Fibroblast of lung (primary cell): ENCODE data around the gene C16orf89. TPM values are rescaled to one million over a fixed set of nuclear protein-coding genes. Genes with fewer than 3 reads are reported as not detected.

Experiments
- DNase-seq, 2 donors: peaks; one replicate each; pipeline versions ENCODE4 v3.0.0 to v3.0.0-alpha.2; 2010; ENCODE audit warnings: low read depth in 2 of 2
- H2AFZ ChIP-seq: 2 replicates; pipeline ENCODE4 v1.5.1; 2012; ENCODE audit warnings: low read length, control low read depth, inconsistent platforms
- H3K27ac ChIP-seq: 2 replicates; pipeline ENCODE4 v1.5.1; 2011; ENCODE audit warnings: low read length, control low read depth; ENCODE audit not compliant: insufficient read depth
- H3K27me3 ChIP-seq: 2 replicates; pipeline ENCODE4 v1.5.1; 2011; ENCODE audit warnings: mild to moderate bottlenecking, low read length; ENCODE audit not compliant: control insufficient read depth, insufficient read depth
- H3K36me3 ChIP-seq: 2 replicates; pipeline ENCODE4 v1.5.1; 2011; ENCODE audit warnings: low read length; ENCODE audit not compliant: control insufficient read depth, insufficient read depth
- H3K4me1 ChIP-seq: 2 replicates; pipeline ENCODE4 v1.5.1; 2011; ENCODE audit warnings: low read length; ENCODE audit not compliant: control insufficient read depth, insufficient read depth; ENCODE audit errors: extremely low read depth
- H3K4me2 ChIP-seq: 2 replicates; pipeline ENCODE4 v1.5.1; 2011; ENCODE audit warnings: low read length, control low read depth; ENCODE audit not compliant: insufficient read depth; ENCODE audit errors: extremely low read depth
- H3K4me3 ChIP-seq, 4 experiments: fragments of 200-600 bp in 1 of 4; sonication (generic) in 1 of 4; replicated peaks in 1 of 4; 2 replicates each; pipeline ENCODE4 v1.5.1; 2011 to 2016; ENCODE audit warnings: low read length in 4 of 4, low read depth in 3 of 4, mild to moderate bottlenecking in 3 of 4, control low read depth in 2 of 4, inconsistent platforms in 1 of 4, mixed read lengths in 1 of 4; ENCODE audit not compliant: insufficient read depth in 1 of 4; ENCODE audit errors: control extremely low read depth in 1 of 4
- H3K79me2 ChIP-seq: 2 replicates; pipeline ENCODE4 v1.5.1; 2012; ENCODE audit warnings: mild to moderate bottlenecking, low read length, inconsistent platforms; ENCODE audit not compliant: control insufficient read depth, insufficient read depth
- H3K9ac ChIP-seq: 2 replicates; pipeline ENCODE4 v1.5.1; 2011; ENCODE audit warnings: mild to moderate bottlenecking, low read length, control low read depth; ENCODE audit not compliant: insufficient read depth
- H3K9me3 ChIP-seq: 2 replicates; pipeline ENCODE4 v1.5.1; 2012; ENCODE audit warnings: low read depth, low read length; ENCODE audit not compliant: control insufficient read depth, insufficient read depth
- H4K20me1 ChIP-seq: 2 replicates; pipeline ENCODE4 v1.5.1; 2011; ENCODE audit warnings: low read length; ENCODE audit not compliant: control insufficient read depth, insufficient read depth; ENCODE audit errors: extremely low read depth
- CTCF ChIP-seq, 2 donors: IDR thresholded peaks in 1 of 2; conservative IDR thresholded peaks in 1 of 2; 1 replicate in 1 of 2; 2 replicates in 1 of 2; pipeline ENCODE4 v1.5.1; 2011 to 2012; ENCODE audit warnings: low read length in 2 of 2, control low read depth in 1 of 2, inconsistent platforms in 1 of 2, low read depth in 1 of 2, mild to moderate bottlenecking in 1 of 2
- EZH2 ChIP-seq: IDR thresholded peaks from 2 replicates; pipeline ENCODE4 v1.5.1; 2012; ENCODE audit warnings: low read length, control low read depth, mild to moderate bottlenecking; ENCODE audit errors: missing control alignments
- polyA plus RNA-seq, 2 donors: library from polyadenylated mRNA; depleted of rRNA in 1 of 2; stranded (reverse) in 1 of 2; unstranded in 1 of 2; fragments of >200 nt; gene quantifications; 2 replicates each; pipeline ENCODE4 v1.2.1, GENCODE V29; 2011 to 2012; ENCODE audit warnings: missing spikeins in 1 of 2
- total RNA-seq: library from RNA; depleted of rRNA; stranded (reverse); fragments of >200 nt; gene quantifications from 2 replicates; pipeline ENCODE4 v1.2.1, GENCODE V29; 2014

The C16orf89 gene
- total and polyA plus RNA-seq, 2 donors (not counting 1 experiment from before 2014, with no cell fraction given) = 0.53 to 5.9 TPM

GRCh38 chr16:5001571-5001970 is 64.2 kb downstream of the C16orf89 start:
- no peaks in the 10 kb centered on the region for H3K27me3 ChIP-seq
- no peak overlapping the region for H3K9ac ChIP-seq
- TF ChIP-seq EZH2 = no peak
- no peak for TF ChIP-seq CTCF (conservative IDR thresholded peaks at IDR 0.05 in 1 of 2, IDR thresholded peaks at IDR 0.05 in 1 of 2; ENCODE audit: low read depth in 1 of 2, low read length in 2 of 2)
- no peak overlapping the region for H3K27ac ChIP-seq
- H3K79me2 ChIP-seq = no peaks in the 10 kb centered on the region
- no peaks in the 10 kb centered on the region for H3K9me3 ChIP-seq
- H3K4me1 ChIP-seq = no peaks in the 10 kb centered on the region
- no peaks in the 10 kb centered on the region for H4K20me1 ChIP-seq
- no peaks in the 10 kb centered on the region for H3K36me3 ChIP-seq
- H3K4me3 ChIP-seq = no peak overlapping the region
- no peak for DNase-seq
- no peak overlapping the region for H2AFZ ChIP-seq
- no peak overlapping the region for H3K4me2 ChIP-seq

DNA sequence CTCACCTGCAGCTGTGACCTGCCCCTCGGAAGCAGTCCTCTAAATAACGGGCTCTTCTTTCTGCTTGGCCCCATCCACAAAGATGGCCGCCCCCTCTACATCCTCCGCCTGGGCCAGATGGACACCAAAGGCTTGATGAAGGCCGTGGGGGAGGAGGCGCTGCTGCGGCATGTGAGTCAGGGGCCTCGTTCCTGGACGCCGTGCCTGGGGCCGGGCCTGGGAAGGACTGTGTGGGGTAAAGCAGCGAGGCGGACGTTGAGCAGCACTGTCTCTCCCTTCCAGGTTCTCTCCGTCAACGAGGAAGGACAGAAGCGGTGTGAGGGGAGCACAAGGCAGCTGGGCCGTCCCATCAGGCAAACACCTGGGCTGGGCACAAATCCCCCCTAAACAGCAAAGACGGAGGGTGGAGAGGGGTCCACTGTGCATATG is 65.2 kb downstream of the C16orf89 start:
- Histone ChIP-seq H3K79me2 (no peaks in the 10 kb centered on the region), H3K4me2 (no peak overlapping the region), H2AFZ (no peak overlapping the region), H3K27me3 (no peaks in the 10 kb centered on the region), H4K20me1 (no peaks in the 10 kb centered on the region), H3K27ac (no peak overlapping the region), H3K9me3 (no peaks in the 10 kb centered on the region), H3K9ac (no peak overlapping the region), H3K36me3 (no peaks in the 10 kb centered on the region), H3K4me1 (no peaks in the 10 kb centered on the region), H3K4me3 (no peak overlapping the region)
- TF ChIP-seq EZH2 = no peak
- TF ChIP-seq CTCF (conservative IDR thresholded peaks at IDR 0.05 in 1 of 2, IDR thresholded peaks at IDR 0.05 in 1 of 2; ENCODE audit: low read depth in 1 of 2, low read length in 2 of 2) = no peak
- no peak for DNase-seq

- H3K9me3 ChIP-seq = no peaks in the 10 kb centered on the region
- no peaks in the 10 kb centered on the region for H3K36me3 ChIP-seq
- no peak for DNase-seq
- TF ChIP-seq CTCF (conservative IDR thresholded peaks at IDR 0.05 in 1 of 2, IDR thresholded peaks at IDR 0.05 in 1 of 2; ENCODE audit: low read depth in 1 of 2, low read length in 2 of 2) (no peak), EZH2 (no peak)
- no peak overlapping the region for H3K4me3 ChIP-seq
- no peak overlapping the region for H3K27ac ChIP-seq
- H3K4me2 ChIP-seq = no peak overlapping the region
- no peaks in the 10 kb centered on the region for H3K4me1 ChIP-seq
- no peak overlapping the region for H2AFZ ChIP-seq
- H3K9ac ChIP-seq = no peak overlapping the region
- no peaks in the 10 kb centered on the region for H3K79me2 ChIP-seq
- H3K27me3 ChIP-seq = no peaks in the 10 kb centered on the region
- H4K20me1 ChIP-seq = no peaks in the 10 kb centered on the region
Observed at GRCh38 chr16:4994719-4995434, 70.9 kb downstream of the C16orf89 start.

Other genes with a start within 250 kb of the C16orf89 start
- 39.6 and 40.8 TPM in 2 replicates for gene GLYR1, start 218.7 kb downstream of the C16orf89 start, total RNA-seq
- 28.6 and 42.2 TPM in 2 replicates for gene GLYR1, start 218.7 kb downstream of the C16orf89 start, polyA plus RNA-seq
- 19.5 and 21.1 TPM in 2 replicates for gene UBN1, start 218.5 kb downstream of the C16orf89 start, total RNA-seq
- 13.6 and 15.3 TPM in 2 replicates for gene UBN1, start 218.5 kb downstream of the C16orf89 start, polyA plus RNA-seq
- gene PPL, start 128.8 kb downstream of the C16orf89 start, total RNA-seq = 43.7 and 50.5 TPM in 2 replicates
- 3.3 and 5.0 TPM in 2 replicates for gene PPL, start 128.8 kb downstream of the C16orf89 start, polyA plus RNA-seq
- gene SEC14L5, start 107.6 kb downstream of the C16orf89 start, total RNA-seq = 0.77 and 0.99 TPM in 2 replicates
- gene SEC14L5, start 107.6 kb downstream of the C16orf89 start, polyA plus RNA-seq = 0.05 TPM in 2 replicates
- gene NAGPA, start 32.0 kb downstream of the C16orf89 start, total RNA-seq = 16.7 and 17.7 TPM in 2 replicates
- 9.7 and 11.4 TPM in 2 replicates for gene NAGPA, start 32.0 kb downstream of the C16orf89 start, polyA plus RNA-seq
- 24.1 and 29.2 TPM in 2 replicates for gene ALG1, start 5.9 kb upstream of the C16orf89 start, total RNA-seq
- gene ALG1, start 5.9 kb upstream of the C16orf89 start, polyA plus RNA-seq = 26.2 and 38.8 TPM in 2 replicates
- 7.9 and 8.2 TPM in 2 replicates for gene EEF2KMT, start 31.8 kb upstream of the C16orf89 start, total RNA-seq
- 5.4 and 8.9 TPM in 2 replicates for gene EEF2KMT, start 31.8 kb upstream of the C16orf89 start, polyA plus RNA-seq